ENCODE data around the gene SLC5A9. TPM values are rescaled to one million over a fixed set of nuclear protein-coding genes. Genes with fewer than 3 reads are reported as not detected.

SLC5A9 gene
- total RNA-seq, 1 donor = not detected

- DNase-seq (ENCODE audit: low read depth) = no peak
- TF ChIP-seq, protein P1, sequence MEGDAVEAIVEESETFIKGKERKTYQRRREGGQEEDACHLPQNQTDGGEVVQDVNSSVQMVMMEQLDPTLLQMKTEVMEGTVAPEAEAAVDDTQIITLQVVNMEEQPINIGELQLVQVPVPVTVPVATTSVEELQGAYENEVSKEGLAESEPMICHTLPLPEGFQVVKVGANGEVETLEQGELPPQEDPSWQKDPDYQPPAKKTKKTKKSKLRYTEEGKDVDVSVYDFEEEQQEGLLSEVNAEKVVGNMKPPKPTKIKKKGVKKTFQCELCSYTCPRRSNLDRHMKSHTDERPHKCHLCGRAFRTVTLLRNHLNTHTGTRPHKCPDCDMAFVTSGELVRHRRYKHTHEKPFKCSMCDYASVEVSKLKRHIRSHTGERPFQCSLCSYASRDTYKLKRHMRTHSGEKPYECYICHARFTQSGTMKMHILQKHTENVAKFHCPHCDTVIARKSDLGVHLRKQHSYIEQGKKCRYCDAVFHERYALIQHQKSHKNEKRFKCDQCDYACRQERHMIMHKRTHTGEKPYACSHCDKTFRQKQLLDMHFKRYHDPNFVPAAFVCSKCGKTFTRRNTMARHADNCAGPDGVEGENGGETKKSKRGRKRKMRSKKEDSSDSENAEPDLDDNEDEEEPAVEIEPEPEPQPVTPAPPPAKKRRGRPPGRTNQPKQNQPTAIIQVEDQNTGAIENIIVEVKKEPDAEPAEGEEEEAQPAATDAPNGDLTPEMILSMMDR (IDR thresholded peaks at IDR 0.05; ENCODE audit: insufficient read depth, low read length) = no peak
- H3K4me3 ChIP-seq (ENCODE audit: low read depth, low read length) = no peak overlapping the region
Observed at GRCh38 chr1:48216941-48217340, 5.6 kb upstream of the SLC5A9 start.

DNA sequence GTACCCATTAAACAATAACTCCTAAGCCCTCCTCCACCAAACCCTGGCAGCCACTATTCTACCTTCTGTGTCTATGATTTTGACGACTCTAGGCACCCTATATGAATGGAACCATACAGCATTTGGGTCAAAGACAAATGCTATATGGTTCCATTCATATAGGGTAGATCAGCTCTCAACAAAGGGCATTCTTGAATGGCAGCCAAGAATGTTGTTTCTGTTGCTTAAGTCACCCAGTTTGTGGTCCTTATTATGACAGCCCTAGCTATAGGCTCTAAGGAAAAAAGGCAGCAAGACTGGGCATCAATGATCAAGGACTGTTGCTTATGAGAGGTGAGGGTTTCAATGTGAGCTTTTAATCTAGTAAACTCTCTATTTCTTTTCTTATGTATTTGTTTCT lies 4.7 kb upstream of the SLC5A9 start:
- DNase-seq (ENCODE audit: low read depth) = no peak
- no peak overlapping the region for H3K4me3 ChIP-seq (ENCODE audit: low read depth, low read length)
- TF ChIP-seq, protein P1 (IDR thresholded peaks at IDR 0.05; ENCODE audit: insufficient read depth, low read length) = no peak

DNA sequence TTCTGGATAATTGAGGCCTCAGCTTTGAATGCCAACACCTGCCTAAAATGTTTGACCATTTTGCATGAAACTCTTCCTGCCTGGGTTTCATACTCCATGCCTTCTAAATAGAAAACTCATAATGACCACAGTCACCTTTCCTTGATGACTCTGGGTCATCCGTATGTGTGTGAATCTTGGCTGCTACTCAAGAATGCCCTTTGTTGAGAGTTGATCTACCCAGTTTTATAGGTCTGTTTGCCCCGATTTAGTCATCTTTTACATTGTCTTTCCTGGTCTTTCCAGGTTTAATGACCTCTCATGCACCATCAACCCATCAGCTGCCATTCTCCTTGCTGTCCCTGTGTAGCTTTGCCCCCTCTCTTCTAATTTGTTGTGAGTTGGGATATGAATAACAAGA lies 2.7 kb upstream of the SLC5A9 start:
- TF ChIP-seq, protein P1 (IDR thresholded peaks at IDR 0.05; ENCODE audit: insufficient read depth, low read length) = no peak
- H3K4me3 ChIP-seq (ENCODE audit: low read depth, low read length) = no peak overlapping the region
- DNase-seq (ENCODE audit: low read depth) = no peak

DNA sequence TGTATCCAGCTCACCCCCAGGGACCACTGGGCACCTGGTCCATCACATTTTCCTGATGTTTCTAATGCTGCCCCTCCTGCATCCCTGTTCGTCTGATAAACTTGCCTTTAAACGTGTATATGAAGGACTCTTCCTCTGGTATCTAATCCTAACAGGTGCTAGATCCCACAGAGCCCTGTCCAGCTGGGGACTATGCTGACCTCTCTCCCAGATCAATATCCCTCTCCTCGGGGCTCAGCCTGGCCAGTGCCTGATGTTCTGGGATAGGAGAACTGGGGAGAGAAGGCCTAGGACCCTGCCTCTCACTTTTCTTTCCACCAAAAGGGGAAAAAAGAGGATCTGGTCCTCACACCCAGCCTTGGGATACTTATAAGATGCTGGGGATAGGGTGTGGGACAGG lies 1.4 kb upstream of the SLC5A9 start:
- TF ChIP-seq, protein P1 (IDR thresholded peaks at IDR 0.05; ENCODE audit: insufficient read depth, low read length) = no peak
- no peak for DNase-seq (ENCODE audit: low read depth)
- no peak overlapping the region for H3K4me3 ChIP-seq (ENCODE audit: low read depth, low read length)

- TF ChIP-seq, protein P1 (IDR thresholded peaks at IDR 0.05; ENCODE audit: insufficient read depth, low read length) = no peak
- no peak for DNase-seq (ENCODE audit: low read depth)
- no peak overlapping the region for H3K4me3 ChIP-seq (ENCODE audit: low read depth, low read length)
Observed at GRCh38 chr1:48221657-48222056, 859 bp upstream of the SLC5A9 start.

- DNase-seq (ENCODE audit: low read depth) = no peak
- TF ChIP-seq, protein P1 (IDR thresholded peaks at IDR 0.05; ENCODE audit: insufficient read depth, low read length) = no peak
- no peak overlapping the region for H3K4me3 ChIP-seq (ENCODE audit: low read depth, low read length)
Observed at GRCh38 chr1:48223366-48224240, 1.1 kb downstream of the SLC5A9 start.
